ENCODE measurements around the gene TADA2B.

DNA sequence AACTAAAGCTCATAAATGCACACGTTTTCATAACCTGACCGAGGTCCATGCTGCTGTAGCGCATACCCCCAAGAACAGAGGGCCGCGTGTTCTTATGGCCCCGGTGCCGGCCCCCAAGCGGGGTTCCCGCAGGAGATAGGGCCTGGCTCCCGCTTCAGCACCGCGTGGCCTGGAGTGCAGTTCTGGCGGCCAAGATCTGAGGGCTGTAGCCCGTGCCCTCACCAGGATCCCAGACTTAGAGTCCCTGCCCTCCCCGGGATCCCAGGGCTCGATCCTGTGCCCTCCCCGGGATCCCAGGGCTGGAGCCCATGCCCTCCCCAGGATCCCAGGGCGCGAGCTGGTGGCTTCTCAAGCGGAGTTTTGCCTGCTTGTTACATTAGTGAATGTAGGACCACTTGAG, 25.7 kb downstream of the TADA2B start:
- no peak for TF ChIP-seq POLR2AphosphoS5 (IDR thresholded peaks at IDR 0.05; ENCODE audit: low read depth, low read length)
- no peak for TF ChIP-seq POLR2A (IDR thresholded peaks at IDR 0.05; ENCODE audit: low read depth, low read length)
- TF ChIP-seq SPI1 (IDR thresholded peaks at IDR 0.05; ENCODE audit: low read depth, low read length): no peak
- no peak for TF ChIP-seq PAX5 (IDR thresholded peaks at IDR 0.05; ENCODE audit: insufficient read depth, low read length, severe bottlenecking)
- TF ChIP-seq POU2F2 (IDR thresholded peaks at IDR 0.05; ENCODE audit: low read depth, low read length): no peak
